ENCODE results near the gene SNX11. TPM values are rescaled to one million over a fixed set of nuclear protein-coding genes. Genes with fewer than 3 reads are reported as not detected.
"Not testable (repeated sequence)": the region's sequence is repeated elsewhere in the genome, so short reads cannot be mapped to it uniquely, and the experiment has no call there.

The SNX11 gene
- total and polyA plus RNA-seq, 2 experiments from 2014 or later, result 11.6 to 19.3 TPM

DNA sequence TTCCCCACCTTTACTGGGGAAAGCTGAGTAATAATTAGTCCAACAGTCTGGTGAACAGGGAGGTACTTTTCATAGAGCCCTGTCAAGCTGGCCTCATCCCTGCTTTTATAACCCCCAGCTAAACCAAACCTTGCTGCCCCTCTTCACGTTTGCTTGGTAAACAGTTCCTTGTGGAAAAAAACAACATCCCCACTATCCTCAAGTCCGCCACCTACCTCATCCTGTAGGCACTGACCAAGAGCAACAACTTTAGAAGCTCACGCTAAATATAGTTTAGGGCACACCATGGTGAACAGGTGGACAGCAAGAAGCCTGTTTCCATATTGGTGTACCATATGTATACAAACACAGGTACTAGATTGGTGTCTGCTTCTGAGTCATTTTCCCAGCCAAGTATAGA, 42.9 kb upstream of the SNX11 start:
- TF ChIP-seq, protein P1, sequence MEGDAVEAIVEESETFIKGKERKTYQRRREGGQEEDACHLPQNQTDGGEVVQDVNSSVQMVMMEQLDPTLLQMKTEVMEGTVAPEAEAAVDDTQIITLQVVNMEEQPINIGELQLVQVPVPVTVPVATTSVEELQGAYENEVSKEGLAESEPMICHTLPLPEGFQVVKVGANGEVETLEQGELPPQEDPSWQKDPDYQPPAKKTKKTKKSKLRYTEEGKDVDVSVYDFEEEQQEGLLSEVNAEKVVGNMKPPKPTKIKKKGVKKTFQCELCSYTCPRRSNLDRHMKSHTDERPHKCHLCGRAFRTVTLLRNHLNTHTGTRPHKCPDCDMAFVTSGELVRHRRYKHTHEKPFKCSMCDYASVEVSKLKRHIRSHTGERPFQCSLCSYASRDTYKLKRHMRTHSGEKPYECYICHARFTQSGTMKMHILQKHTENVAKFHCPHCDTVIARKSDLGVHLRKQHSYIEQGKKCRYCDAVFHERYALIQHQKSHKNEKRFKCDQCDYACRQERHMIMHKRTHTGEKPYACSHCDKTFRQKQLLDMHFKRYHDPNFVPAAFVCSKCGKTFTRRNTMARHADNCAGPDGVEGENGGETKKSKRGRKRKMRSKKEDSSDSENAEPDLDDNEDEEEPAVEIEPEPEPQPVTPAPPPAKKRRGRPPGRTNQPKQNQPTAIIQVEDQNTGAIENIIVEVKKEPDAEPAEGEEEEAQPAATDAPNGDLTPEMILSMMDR (IDR thresholded peaks at IDR 0.05; ENCODE audit: low read depth, low read length), result no peak
- peak overlapping the region; percentile 35 for H3K27ac ChIP-seq

DNA sequence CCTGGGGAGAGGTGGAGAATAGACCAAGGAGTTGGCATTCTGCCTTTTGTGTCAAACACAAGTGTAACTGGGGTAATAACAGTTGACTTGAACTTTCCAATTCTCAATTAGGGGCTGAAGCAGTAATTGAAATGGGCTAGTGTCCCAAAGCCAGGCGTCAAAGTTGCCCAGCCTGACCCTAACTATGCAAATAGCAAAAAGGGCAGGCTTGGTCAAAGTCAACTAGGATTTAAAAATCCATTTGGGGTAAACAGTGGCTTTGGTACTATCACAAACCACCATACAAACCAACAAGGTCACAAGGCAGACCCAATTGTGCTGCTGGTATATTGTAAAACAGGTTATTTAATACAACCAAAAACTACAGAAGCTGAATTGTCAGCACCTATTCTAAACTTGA, 41.4 kb upstream of the SNX11 start:
- Histone ChIP-seq H3K4me3 (no peak overlapping the region), H3K36me3 (peaks cover 50% of the 10 kb centered on the region), H3K27ac (no peak overlapping the region), H3K27me3 (no peaks in the 10 kb centered on the region), H3K4me1 (ENCODE audit: low read depth) (no peaks in the 10 kb centered on the region), H3K9me3 (ENCODE audit: low read depth) (no peaks in the 10 kb centered on the region)
- no peak for DNase-seq (ENCODE audit: low read depth in 1 of 2, low spot score in 1 of 2)
- TF ChIP-seq, protein P1 (IDR thresholded peaks at IDR 0.05; ENCODE audit: low read depth, low read length), result no peak

More for the DNA sequence above, 42.9 kb upstream of the SNX11 start:
- Histone ChIP-seq H3K27me3 (no peaks in the 10 kb centered on the region), H3K9me3 (ENCODE audit: low read depth) (no peaks in the 10 kb centered on the region), H3K36me3 (peaks cover 56% of the 10 kb centered on the region), H3K4me1 (ENCODE audit: low read depth) (no peaks in the 10 kb centered on the region), H3K4me3 (no peak overlapping the region)
- no peak for DNase-seq (ENCODE audit: low read depth in 1 of 2, low spot score in 1 of 2)

- Histone ChIP-seq H3K4me3 (no peak overlapping the region), H3K9me3 (ENCODE audit: low read depth) (no peaks in the 10 kb centered on the region), H3K4me1 (ENCODE audit: low read depth) (no peaks in the 10 kb centered on the region), H3K27ac (no peak overlapping the region), H3K36me3 (peaks cover 51% of the 10 kb centered on the region), H3K27me3 (no peaks in the 10 kb centered on the region)
- TF ChIP-seq, protein P1 (IDR thresholded peaks at IDR 0.05; ENCODE audit: low read depth, low read length), result no peak
- DNase-seq (ENCODE audit: low read depth in 1 of 2, low spot score in 1 of 2), result no peak
Observed at GRCh38 chr17:48066656-48067055, 40.9 kb upstream of the SNX11 start.

- Histone ChIP-seq H3K27ac (no peak overlapping the region), H3K27me3 (no peaks in the 10 kb centered on the region), H3K4me3 (no peak overlapping the region), H3K9me3 (ENCODE audit: low read depth) (no peaks in the 10 kb centered on the region), H3K36me3 (peaks cover 45% of the 10 kb centered on the region), H3K4me1 (ENCODE audit: low read depth) (no peaks in the 10 kb centered on the region)
- TF ChIP-seq, protein P1 (IDR thresholded peaks at IDR 0.05; ENCODE audit: low read depth, low read length), result no peak
- no peak for DNase-seq (ENCODE audit: low read depth in 1 of 2, low spot score in 1 of 2)
Observed at GRCh38 chr17:48067245-48067644, 40.3 kb upstream of the SNX11 start.

DNA sequence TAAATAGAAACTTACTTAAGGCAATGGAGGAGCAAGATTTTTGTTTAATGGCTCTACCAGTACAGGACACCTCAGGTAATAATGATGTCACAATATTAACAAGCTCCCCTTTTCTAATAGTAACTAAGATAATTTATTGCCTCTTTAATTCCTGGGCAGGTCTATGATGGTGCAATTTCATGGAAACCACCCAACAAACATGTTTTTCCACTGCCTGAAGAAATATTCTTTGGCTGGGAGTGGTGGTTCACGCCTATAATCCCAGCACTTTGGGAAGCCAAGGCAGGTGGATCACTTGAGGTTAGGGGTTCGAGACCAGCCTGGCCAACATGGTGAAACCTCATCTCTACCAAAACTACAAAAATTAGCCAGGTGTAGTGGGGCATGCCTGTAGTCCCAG, 39.8 kb upstream of the SNX11 start:
- not testable (repeated sequence) for H3K9me3 ChIP-seq (ENCODE audit: low read depth); H3K27ac ChIP-seq; H3K4me1 ChIP-seq (ENCODE audit: low read depth); H3K4me3 ChIP-seq; H3K27me3 ChIP-seq; DNase-seq (ENCODE audit: low read depth in 1 of 2, low spot score in 1 of 2)
- H3K36me3 ChIP-seq, result peaks cover 43% of the 10 kb centered on the region

DNA sequence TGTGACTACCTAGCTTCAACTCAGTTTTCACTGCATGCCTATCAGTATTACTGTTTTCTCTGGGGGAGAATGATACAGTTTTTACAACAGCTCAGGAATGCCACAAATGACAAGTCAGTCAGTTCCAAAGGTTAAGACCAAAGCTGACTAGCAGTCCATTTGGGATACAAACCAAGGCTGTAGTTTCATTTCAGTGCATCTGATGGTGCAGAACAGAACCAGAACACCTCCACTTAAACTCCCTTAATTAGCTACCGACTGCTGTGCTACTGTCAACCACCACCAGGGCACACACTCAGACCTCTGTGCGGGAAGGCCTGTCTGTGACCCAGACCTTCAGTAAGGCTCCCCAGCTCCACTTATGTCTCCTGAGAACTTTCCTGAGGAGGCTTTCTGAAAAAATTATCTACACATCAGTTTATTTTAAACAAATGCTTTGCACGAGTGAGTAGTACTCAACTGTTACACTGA, 39.0 kb upstream of the SNX11 start:
- Histone ChIP-seq H3K4me3 (no peak overlapping the region), H3K27me3 (no peaks in the 10 kb centered on the region), H3K36me3 (peaks cover 43% of the 10 kb centered on the region), H3K9me3 (ENCODE audit: low read depth) (no peaks in the 10 kb centered on the region), H3K4me1 (ENCODE audit: low read depth) (no peaks in the 10 kb centered on the region), H3K27ac (no peak overlapping the region)
- no peak for DNase-seq (ENCODE audit: low read depth in 1 of 2, low spot score in 1 of 2)
- TF ChIP-seq, protein P1 (IDR thresholded peaks at IDR 0.05; ENCODE audit: low read depth, low read length), result peak; percentile 49
